ENCODE results near the gene UFSP1.
A peak's percentile ranks its signal among the peaks of the same experiment; 100 is the strongest.

Gene UFSP1

DNA sequence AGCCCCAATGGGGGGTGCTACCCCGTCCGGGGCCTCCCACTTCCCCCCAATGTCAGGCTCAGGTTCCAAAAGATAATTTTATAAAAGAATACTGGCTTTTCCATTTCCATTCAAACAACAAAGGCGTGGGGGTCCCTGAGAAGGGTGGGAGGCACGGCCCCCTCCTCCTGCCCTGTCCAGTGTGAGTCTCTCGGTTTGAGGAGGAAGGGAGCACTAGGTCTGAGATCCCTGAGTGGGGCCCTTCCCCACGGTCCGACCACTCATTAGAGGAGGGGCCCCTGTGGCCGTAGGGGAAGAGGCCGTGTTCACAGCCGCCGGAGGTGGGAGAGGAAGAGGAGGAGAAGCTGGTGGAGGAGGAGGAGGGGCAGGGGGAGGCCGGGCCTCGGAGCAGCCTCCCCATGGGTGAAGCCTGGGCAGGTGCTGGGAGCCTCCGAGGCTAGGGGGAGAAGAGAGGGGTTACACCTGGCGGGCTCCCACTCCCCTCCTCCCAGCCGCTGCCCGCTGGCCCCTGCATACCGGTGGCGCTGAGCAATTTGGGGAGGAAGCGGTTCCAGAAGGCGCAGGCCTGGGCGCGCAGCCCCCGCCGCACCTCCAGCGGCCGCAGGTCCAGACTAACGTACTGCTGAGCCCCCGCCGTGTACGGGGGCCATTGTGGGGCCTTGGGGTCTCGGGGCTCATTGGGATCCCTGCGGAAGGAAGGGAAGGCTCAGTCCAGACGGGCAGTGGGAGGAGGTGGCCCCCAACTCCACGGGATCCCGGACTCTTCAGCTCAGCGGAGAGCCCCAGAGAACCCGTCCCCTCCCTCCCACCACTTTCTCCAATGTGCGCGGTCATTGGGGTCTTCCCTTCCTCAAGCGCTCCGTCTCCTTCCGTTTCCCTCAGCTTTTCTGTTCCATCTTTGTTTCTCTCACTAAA, 1.4 kb upstream of the UFSP1 start:
- no peak overlapping the region for H3K27ac ChIP-seq (ENCODE audit: low read length)

DNA sequence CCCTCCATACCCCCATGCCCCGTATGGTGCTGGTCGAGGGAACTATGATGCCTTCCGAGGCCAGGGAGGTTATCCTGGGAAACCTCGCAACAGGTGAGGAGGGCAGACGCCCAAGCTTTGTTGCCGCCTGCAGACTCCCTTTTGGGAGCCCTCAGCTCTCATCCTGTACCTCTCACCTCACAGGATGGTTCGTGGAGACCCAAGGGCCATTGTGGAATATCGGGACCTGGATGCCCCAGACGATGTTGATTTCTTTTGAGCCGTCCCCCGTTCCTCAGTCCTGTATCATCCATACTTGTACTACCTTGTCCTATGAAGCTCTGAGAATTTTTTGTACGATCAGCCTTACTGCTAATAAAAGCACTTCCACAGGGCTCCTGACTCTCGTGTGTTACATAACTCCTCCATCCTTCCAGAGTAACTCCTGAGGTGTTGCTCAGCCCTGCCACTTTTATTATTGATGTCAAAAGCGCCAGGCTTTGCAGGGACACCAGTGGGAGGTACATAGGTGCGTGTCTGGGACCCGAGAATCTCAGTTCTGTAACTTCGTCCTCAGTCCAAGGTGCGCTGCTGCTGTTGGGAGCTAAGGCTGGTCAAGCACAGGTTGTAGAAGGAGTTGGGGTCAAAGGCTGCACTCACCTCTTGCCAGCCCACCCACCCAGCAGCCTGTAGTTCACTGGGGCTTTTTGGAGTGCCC, 1.1 kb downstream of the UFSP1 start:
- peaks cover 42% of the 10 kb centered on the region for H3K36me3 ChIP-seq (replicated peaks; ENCODE audit: insufficient read depth, low read length)
- H3K4me1 ChIP-seq (ENCODE audit: low read length) = peaks cover 10% of the 10 kb centered on the region
- no peaks in the 10 kb centered on the region for H3K9me3 ChIP-seq (replicated peaks; ENCODE audit: insufficient read depth, low read length)
- H3K79me2 ChIP-seq (ENCODE audit: low read length) = peaks cover 14% of the 10 kb centered on the region
- TF ChIP-seq, protein P1, sequence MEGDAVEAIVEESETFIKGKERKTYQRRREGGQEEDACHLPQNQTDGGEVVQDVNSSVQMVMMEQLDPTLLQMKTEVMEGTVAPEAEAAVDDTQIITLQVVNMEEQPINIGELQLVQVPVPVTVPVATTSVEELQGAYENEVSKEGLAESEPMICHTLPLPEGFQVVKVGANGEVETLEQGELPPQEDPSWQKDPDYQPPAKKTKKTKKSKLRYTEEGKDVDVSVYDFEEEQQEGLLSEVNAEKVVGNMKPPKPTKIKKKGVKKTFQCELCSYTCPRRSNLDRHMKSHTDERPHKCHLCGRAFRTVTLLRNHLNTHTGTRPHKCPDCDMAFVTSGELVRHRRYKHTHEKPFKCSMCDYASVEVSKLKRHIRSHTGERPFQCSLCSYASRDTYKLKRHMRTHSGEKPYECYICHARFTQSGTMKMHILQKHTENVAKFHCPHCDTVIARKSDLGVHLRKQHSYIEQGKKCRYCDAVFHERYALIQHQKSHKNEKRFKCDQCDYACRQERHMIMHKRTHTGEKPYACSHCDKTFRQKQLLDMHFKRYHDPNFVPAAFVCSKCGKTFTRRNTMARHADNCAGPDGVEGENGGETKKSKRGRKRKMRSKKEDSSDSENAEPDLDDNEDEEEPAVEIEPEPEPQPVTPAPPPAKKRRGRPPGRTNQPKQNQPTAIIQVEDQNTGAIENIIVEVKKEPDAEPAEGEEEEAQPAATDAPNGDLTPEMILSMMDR (IDR thresholded peaks at IDR 0.05; ENCODE audit: low read length) = no peak
- no peak for TF ChIP-seq EZH2 (optimal IDR thresholded peaks at IDR 0.05; ENCODE audit: low read depth, low read length)
- TF ChIP-seq EZH2phosphoT487 (IDR thresholded peaks at IDR 0.05; ENCODE audit: low read length) = no peak
- no peak overlapping the region; the same call in 1 of the 2 replicates for H3K9ac ChIP-seq (ENCODE audit: low read length)
- no peak for DNase-seq
- H3K27ac ChIP-seq (ENCODE audit: low read length) = no peak overlapping the region
- no peaks in the 10 kb centered on the region for H4K20me1 ChIP-seq (ENCODE audit: insufficient read depth, low read length)
- H3F3A ChIP-seq (ENCODE audit: insufficient read depth, low read length) = peaks cover 12% of the 10 kb centered on the region; the same call in 1 of the 2 replicates
- peaks cover 34% of the 10 kb centered on the region for H3K27me3 ChIP-seq (replicated peaks; ENCODE audit: insufficient read depth, low read length)
- H3K4me3 ChIP-seq (ENCODE audit: low read length) = peak overlapping the region; percentile 80
- H3K9me2 ChIP-seq (replicated peaks; ENCODE audit: insufficient read depth, low read length) = no peaks in the 10 kb centered on the region
- H2AFZ ChIP-seq (ENCODE audit: low read length) = no peak overlapping the region
- H3K4me2 ChIP-seq (ENCODE audit: low read depth, low read length) = peak overlapping the region; percentile 99; the same call in 1 of the 2 replicates

More for the DNA sequence above, 1.4 kb upstream of the UFSP1 start:
- Histone ChIP-seq H3K4me2 (ENCODE audit: low read depth, low read length) (peak overlapping the region; percentile 98), H4K20me1 (ENCODE audit: insufficient read depth, low read length) (no peaks in the 10 kb centered on the region), H3K9me3 (replicated peaks; ENCODE audit: insufficient read depth, low read length) (no peaks in the 10 kb centered on the region), H3K4me1 (ENCODE audit: low read length) (peaks cover 10% of the 10 kb centered on the region), H3K9me2 (replicated peaks; ENCODE audit: insufficient read depth, low read length) (no peaks in the 10 kb centered on the region), H3K79me2 (ENCODE audit: low read length) (peaks cover 9% of the 10 kb centered on the region), H3K27me3 (replicated peaks; ENCODE audit: insufficient read depth, low read length) (peaks cover 57% of the 10 kb centered on the region), H3K9ac (ENCODE audit: low read length) (no peak overlapping the region), H2AFZ (ENCODE audit: low read length) (peak overlapping the region; percentile 75; the same call in 1 of the 2 replicates), H3K4me3 (ENCODE audit: low read length) (no peak overlapping the region), H3K36me3 (replicated peaks; ENCODE audit: insufficient read depth, low read length) (peaks cover 25% of the 10 kb centered on the region), H3F3A (ENCODE audit: insufficient read depth, low read length) (peaks cover 12% of the 10 kb centered on the region; the same call in 1 of the 2 replicates)
- TF ChIP-seq, protein P1 (IDR thresholded peaks at IDR 0.05; ENCODE audit: low read length) = no peak
- TF ChIP-seq EZH2 (optimal IDR thresholded peaks at IDR 0.05; ENCODE audit: low read depth, low read length) = no peak
- no peak for TF ChIP-seq EZH2phosphoT487 (IDR thresholded peaks at IDR 0.05; ENCODE audit: low read length)
- no peak for DNase-seq

DNA sequence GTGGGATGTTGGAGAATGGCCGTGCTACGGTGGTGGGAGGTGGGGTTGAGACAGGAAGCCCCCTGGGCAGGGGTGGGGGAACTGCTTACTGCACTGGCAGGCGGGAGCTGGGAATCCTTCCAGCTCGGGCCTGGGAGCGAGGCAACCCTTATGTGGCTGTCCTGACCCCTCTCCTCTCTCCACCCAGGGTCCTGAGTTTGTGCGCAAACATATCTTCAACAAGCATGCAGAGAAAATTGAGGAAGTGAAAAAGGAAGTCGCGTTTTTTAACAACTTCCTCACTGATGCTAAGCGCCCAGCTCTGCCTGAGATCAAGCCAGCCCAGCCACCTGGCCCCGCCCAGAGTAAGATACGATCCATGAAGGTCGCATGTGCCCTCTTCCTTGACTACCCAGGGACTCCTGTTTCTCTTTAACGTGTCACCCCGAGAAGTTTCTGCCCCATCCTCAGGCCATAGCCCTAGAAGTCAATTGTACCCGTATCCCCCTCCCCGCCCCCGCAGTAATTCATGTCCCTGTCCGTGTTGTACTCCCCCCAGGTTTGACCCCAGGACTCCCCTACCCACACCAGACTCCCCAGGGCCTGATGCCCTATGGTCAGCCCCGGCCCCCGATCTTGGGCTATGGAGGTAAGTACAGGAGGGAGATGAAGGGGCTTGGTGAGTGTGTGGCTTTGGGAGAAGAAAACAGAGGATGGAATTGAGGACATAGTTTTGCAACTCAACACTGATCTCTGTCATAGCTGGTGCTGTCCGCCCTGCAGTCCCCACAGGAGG, 1.8 kb downstream of the UFSP1 start:
- Histone ChIP-seq H3K4me2 (ENCODE audit: low read depth, low read length) (no peak overlapping the region), H3K4me1 (ENCODE audit: low read length) (peaks cover 10% of the 10 kb centered on the region), H3K9me3 (replicated peaks; ENCODE audit: insufficient read depth, low read length) (no peaks in the 10 kb centered on the region), H4K20me1 (ENCODE audit: insufficient read depth, low read length) (no peaks in the 10 kb centered on the region), H3K9ac (ENCODE audit: low read length) (no peak overlapping the region), H3K27ac (ENCODE audit: low read length) (no peak overlapping the region), H3K79me2 (ENCODE audit: low read length) (peaks cover 14% of the 10 kb centered on the region), H3K27me3 (replicated peaks; ENCODE audit: insufficient read depth, low read length) (peaks cover 27% of the 10 kb centered on the region), H2AFZ (ENCODE audit: low read length) (no peak overlapping the region), H3K36me3 (replicated peaks; ENCODE audit: insufficient read depth, low read length) (peaks cover 42% of the 10 kb centered on the region), H3F3A (ENCODE audit: insufficient read depth, low read length) (peaks cover 12% of the 10 kb centered on the region; the same call in 1 of the 2 replicates), H3K4me3 (ENCODE audit: low read length) (no peak overlapping the region), H3K9me2 (replicated peaks; ENCODE audit: insufficient read depth, low read length) (no peaks in the 10 kb centered on the region)
- no peak for DNase-seq
- TF ChIP-seq, protein P1 (IDR thresholded peaks at IDR 0.05; ENCODE audit: low read length) = no peak
- no peak for TF ChIP-seq EZH2phosphoT487 (IDR thresholded peaks at IDR 0.05; ENCODE audit: low read length)
- no peak for TF ChIP-seq EZH2 (optimal IDR thresholded peaks at IDR 0.05; ENCODE audit: low read depth, low read length)
